Activated CD8-positive, alpha-beta memory T cell treated with anti-CD3 and anti-CD28 coated beads for 36 hours (primary cell): ENCODE measurements around the gene CAPN8. TPM values are rescaled to one million over a fixed set of nuclear protein-coding genes. Genes with fewer than 3 reads are reported as not detected.

Experiments used
- CTCF ChIA-PET: fragments of 350-600 bp; sonication (Branson Sonifier 250); formaldehyde crosslinking; loops from one replicate; lab custom pipeline; 2021; ENCODE audit warnings: antibody characterized with exemption; lab: Charles Lee
- POLR2A ChIA-PET: fragments of 350-600 bp; sonication (Branson Sonifier 250); formaldehyde crosslinking; loops from one replicate; lab custom pipeline; 2021; ENCODE audit warnings: antibody characterized with exemption; lab: Charles Lee
- total RNA-seq, 2 experiments: library from RNA; stranded (reverse); gene quantifications; one replicate each; pipeline ENCODE4 v1.2.3, GENCODE V29; 2021

The CAPN8 gene
- total RNA-seq, 2 experiments from 2014 or later, result not detected

DNA sequence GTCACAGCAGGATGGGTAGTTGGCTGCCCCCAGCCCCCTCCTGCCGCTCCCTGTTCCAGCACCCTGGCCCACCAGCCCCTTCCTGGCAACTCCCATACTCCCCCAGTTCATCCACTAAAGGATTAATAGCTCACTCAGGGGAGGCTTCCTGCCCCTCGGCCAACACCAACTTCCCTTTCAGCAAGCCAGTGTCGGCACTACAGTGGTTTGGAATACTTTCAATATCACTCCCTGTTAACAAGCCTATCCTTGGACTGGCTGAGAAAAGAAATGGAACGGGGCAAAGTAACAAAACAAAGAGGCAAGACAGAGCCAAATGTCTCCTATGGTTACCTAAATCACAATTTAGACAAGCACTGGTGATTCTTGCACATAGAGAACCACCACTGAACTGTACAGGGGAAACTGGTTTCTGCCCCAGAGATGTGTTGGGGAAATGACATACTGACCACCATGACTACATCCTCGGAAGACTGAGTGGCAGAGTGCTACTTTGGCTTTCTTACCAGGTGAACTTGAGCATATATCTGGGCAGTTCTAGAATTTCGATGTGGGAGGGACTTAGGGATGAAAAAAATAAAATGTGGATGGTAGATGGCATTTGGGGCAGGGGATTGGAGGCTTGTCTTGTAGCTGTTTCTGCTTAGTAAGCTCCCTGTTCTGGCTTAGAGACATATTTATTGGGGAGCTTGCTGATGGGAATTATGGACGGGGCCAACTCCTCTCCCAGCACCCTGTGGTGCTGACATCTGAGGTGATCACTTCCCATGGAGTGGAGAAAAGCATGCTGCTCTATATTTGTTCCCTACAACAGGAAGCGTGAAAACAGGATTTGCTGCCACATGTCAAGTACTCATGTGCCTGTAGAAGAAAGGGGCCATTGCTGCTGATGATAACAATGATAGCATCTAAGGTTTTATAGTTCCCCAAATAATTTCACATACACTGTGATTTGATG is 39.7 kb upstream of the CAPN8 start:
- ChIA-PET POLR2A (no interaction called here), CTCF (no interaction called here)

DNA sequence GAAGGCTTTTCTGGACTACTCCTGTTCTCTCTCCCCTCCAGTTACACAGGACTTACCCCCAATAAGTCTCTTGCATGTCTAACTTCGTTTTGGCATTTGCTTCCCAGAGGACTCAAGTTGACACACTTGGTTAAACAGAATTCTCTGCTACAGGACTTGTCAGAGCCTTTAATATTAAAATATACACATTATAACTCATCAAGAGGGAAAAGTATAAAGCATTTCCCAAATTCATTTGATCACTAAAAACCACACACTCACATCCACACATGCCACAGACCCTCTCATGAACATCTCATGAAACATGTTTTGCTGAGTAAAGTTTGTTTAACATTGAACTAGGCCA is 38.1 kb upstream of the CAPN8 start:
- ChIA-PET CTCF (no interaction called here), POLR2A (no interaction called here)

DNA sequence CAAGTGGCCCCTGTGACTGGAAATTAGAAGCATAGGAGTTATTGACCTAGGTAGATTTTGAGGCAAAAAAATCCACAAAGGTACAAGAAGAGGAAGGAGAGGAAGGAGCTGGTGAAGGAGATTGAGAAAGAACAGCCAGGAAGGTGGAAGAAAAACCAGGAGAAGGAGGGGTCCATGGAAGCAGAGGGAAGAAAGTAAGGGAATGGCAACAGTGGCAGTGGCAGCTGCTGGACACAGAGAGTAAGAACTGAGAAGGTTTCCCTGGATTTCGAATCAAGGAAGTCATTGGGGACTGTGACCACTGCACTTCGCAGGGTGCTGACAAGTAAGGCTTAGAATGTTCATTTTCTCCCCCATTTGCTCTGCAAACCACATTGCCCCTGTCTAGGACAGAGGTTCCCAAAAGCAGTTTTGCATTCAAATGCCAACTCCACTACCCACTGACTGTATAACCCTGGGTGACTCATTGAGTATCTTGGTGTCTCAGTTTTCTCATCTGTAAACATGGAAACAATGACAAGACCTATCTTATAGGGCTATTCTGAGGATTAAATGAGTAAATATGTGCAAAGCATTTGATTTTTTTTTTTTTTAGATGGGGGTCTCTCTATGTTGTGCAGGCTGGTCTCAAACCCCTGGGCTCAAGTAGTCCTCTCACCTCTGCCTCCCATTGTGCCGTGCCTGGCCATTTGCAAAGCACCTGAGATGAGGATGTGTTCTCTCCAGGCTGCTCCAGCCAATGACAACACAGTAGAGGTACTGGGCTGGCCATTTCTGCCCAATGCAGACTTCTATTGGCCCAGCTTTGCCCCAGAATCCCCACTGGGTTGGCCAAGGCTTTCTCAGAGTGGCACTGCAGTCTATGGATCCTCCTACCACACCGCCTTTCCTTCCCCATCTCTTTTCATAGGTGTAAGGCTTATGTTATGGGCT is 37.5 kb upstream of the CAPN8 start:
- CTCF ChIA-PET, result interaction anchor here (5.4 kb wide), 1 partner anchor 45 kb away, joined by 46 read pairs; no protein-coding TSS in a partner anchor
- POLR2A ChIA-PET, result interaction anchor here (0.6 kb wide), 1 partner anchor 22 kb away, joined by 3 read pairs; no protein-coding TSS in a partner anchor

DNA sequence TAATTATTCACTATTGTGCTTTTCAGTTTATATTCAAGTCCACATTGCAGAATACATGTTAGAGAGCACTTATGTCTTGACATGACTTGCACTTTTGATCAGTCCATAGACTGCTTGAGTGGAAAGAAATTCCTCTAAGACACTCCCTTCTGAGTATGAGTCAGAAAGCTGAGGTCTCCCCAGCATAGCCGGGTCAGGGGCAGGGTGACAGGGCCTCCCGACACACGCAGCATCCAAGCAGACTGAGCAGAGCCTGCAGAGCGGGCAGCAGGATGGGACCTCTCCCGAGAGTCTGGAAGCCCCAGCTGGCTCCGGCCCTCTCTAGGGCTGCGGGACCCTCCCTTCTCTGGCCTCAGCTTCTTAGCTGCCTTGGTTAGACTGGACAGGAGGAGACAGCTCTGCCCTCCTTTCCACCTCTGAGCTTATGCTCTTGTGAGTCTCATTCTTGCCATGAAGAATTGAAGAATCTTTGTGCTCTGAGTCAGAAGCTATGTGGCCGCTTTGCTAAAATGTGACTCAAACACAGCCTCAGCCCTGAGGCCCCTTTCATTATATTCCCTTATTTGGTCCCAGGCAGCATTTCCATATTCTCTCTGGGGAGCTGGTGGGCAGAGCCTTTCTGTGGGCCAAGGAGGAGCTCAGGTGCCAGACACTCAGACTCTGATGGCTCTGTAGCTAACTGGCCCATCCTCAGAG is 35.6 kb upstream of the CAPN8 start:
- POLR2A ChIA-PET, result interaction anchor here (0.6 to 1.1 kb wide), 5 partner anchors 9 to 45 kb away, joined by 3 to 9 read pairs (median 3); no protein-coding TSS in a partner anchor
- CTCF ChIA-PET, result interaction anchor here (1.2 to 5.4 kb wide), 3 partner anchors 16 to 145 kb away, joined by 3 to 46 read pairs (median 11); partner anchors contain the start of gene TP53BP2

DNA sequence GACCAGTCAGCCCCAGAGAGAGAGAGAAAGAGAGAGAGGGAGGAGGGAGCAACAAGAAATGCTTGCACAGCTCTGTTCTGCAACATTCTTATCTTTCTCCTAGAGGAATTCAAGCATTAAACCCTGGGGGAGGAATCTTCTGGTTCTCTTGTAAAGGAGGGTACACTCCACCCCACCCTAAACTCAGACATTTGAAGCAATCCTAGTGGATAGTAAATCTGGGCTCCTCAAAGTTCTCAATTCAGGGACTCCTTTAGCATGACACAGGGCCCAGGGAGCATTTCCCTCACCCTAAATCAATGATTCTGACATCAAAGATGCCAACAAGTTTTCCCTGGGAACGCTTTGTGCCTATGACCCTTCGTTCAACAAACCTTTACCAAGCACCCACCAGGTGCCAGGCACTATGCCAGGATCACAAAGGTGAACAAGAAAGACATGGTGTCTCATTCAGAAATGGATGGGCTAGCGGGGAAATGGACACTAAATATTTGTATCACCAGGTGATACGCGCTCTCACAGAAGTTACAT is 35.0 kb upstream of the CAPN8 start:
- ChIA-PET CTCF (interaction anchor here (2.3 to 5.4 kb wide), 3 partner anchors 17 to 52 kb away, joined by 7 to 46 read pairs (median 11); no protein-coding TSS in a partner anchor), POLR2A (interaction anchor here (0.6 to 1.1 kb wide), 2 partner anchors 18 to 38 kb away, joined by 3 to 4 read pairs; no protein-coding TSS in a partner anchor)

DNA sequence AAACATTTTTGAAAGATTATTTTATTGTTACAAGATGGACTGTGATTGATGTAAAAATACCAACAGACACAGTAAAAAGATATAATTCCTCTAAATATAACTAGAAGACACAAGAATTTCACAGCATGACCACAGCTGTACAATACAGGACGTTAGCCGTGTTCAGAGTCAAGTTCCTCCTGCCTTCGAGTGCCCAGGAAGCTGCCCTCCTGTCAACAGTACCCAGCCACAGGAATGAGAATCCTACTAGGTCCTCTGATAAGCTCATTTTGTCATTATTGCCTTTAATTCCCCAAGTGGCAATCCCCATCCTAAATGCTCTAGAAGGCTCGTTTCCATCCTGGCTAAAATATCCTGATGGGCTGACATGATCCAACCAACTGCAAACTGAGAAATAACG is 30.4 kb upstream of the CAPN8 start:
- POLR2A ChIA-PET, result no interaction called here
- CTCF ChIA-PET, result interaction anchor here (0.8 to 2.5 kb wide), 6 partner anchors 12 to 356 kb away, joined by 3 to 35 read pairs (median 4); no protein-coding TSS in a partner anchor

DNA sequence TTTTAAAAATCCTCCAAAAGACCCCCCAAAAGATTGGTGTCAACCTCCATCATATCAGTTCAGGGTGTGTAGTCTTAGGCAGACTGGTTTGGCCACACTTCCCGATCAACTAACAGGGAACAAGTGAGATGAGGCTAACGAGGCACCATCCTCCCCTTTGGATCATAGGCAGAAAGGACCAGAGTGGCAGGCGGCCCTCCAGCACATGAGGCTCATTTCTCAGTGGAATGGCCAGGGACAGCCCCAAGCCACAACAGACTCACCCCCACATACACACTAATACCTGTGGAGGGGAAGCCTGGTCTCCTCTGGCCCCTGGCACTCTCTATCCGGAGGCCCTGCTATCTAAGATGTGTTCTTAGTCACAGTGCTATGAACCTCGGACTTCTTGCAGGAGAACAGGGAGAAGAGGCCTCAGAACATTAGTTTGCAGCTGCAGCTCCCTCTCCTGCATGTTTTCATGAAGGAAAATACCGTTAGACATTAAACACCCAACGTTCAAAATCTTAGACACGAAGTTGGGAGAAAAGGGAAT is 29.6 kb upstream of the CAPN8 start:
- POLR2A ChIA-PET, result no interaction called here

DNA sequence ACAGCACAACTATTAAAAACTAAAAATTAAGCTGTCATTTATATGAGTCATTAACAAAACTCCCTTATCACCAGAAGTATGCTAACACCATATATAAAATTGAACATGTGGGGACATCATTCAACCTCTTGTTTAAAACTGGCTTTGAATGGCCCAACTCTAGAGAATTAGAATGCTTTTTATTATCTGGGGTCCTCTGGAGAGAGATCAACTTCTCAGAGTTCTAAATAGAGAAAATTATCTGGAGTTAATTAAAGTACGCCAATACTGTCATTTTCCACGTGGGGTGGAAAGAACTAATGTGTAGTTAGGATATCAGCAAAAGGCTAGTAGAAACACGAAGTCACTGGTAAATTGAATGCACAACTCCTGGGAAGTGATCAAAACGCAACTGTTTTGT is 25.6 kb upstream of the CAPN8 start:
- POLR2A ChIA-PET, result no interaction called here
- CTCF ChIA-PET, result interaction anchor here (1.6 kb wide), 1 partner anchor 58 kb away, joined by 3 read pairs; no protein-coding TSS in a partner anchor

More for the DNA sequence above, 29.6 kb upstream of the CAPN8 start:
- CTCF ChIA-PET, result interaction anchor here (1.0 to 2.5 kb wide), 2 partner anchors 53 to 138 kb away, joined by 4 to 35 read pairs; no protein-coding TSS in a partner anchor

DNA sequence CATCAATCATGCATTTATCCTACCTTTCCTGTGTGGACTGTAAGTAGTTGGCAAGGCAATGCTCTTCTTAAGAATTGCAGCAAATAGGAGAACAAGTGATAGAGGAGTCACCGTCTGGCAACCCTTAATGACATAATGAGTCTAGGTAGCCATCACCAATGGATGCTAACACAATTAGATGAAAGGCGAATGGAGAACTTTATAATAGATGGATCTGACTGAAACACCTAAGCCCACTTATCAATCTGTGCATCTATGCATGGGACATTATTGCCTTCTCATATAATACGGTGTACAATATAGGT is 18.9 kb upstream of the CAPN8 start:
- CTCF ChIA-PET, result interaction anchor here (1.0 to 2.0 kb wide), 2 partner anchors 128 to 551 kb away, joined by 3 to 6 read pairs; no protein-coding TSS in a partner anchor
- POLR2A ChIA-PET, result no interaction called here

DNA sequence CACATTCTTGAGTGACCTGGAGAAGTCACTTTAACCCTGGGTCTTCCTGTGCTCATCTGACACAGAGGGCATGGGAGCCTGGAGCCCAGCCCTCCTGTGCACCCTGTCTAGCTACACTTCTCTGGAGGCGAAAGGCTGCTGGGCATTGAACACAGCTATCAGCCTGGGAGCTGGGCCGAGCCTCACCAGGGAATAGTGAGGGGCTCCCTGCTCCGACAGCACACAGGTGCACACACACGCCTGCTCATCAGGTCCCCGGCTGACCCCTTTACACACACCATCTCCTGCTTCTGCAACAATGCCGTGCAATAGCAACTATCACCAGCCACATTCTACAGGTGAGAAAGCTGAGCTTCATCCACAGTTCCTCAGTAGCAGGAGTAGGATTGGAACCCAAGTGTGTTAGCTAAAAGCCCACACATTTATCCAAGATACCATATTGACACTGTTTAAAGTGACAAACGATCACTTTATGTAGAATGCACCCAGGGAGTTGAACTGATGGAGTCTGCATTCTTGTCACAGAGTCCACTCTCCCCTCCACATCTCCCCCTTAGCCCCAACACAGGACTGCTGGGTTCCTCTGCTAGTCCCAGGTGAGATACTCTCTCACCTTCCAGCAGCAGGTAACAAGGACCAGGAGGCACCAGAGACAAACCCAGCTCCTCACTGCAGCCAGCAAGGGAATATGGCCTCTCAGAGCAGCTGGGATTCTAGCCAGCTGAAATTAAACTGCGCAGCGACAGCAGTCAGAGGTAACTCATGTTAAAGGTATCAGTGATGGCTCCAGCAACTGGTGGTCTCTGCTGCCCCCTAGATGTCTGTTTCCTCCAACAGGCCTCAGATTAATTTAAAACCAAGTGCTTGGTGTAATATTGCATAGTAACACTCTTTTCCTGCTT is 18.3 kb upstream of the CAPN8 start:
- POLR2A ChIA-PET, result no interaction called here
- CTCF ChIA-PET, result interaction anchor here (0.9 to 2.0 kb wide), 6 partner anchors 16 to 550 kb away, joined by 3 to 6 read pairs (median 4); no protein-coding TSS in a partner anchor

DNA sequence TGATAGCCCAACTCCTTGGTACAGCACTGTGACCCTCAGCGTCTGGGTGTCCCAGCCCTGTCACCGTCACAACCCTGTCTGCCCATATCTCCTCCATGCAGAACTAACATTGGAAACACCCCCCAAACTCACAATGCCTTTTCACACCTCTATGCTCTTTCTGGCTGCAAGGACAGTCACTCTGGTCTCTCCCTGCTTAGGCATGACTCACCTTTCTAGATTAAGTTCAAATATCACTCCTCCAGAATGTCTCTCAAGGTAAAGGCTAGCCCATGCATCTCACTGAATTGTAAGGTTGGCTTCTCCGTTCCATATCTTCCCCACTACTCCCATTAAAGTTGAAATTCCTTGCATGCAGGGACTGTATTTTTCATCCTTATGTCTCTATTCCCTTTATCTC is 17.0 kb upstream of the CAPN8 start:
- POLR2A ChIA-PET, result no interaction called here
- CTCF ChIA-PET, result interaction anchor here (1.0 to 2.0 kb wide), 3 partner anchors 15 to 548 kb away, joined by 4 to 6 read pairs (median 5); no protein-coding TSS in a partner anchor

DNA sequence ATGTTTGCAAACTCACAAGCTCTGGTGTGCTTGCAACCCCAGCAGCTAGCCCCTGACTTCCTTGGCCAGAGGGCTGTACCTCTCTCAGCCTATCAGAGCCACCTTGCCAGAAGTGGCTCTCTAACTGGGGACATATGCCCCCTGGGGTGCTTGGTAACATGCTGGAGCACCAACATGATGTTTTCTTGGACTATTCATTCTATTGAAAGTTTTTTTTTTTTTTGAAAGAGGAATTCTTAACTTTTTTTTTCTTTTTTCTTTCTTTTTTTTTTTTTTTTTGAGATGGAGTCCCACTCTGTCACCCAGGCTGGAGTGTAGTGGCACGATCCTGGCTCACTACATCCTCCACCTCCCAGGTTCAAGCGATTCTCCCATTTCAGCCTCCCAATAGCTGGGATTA is 14.7 kb upstream of the CAPN8 start:
- CTCF ChIA-PET, result no interaction called here
- POLR2A ChIA-PET, result no interaction called here

DNA sequence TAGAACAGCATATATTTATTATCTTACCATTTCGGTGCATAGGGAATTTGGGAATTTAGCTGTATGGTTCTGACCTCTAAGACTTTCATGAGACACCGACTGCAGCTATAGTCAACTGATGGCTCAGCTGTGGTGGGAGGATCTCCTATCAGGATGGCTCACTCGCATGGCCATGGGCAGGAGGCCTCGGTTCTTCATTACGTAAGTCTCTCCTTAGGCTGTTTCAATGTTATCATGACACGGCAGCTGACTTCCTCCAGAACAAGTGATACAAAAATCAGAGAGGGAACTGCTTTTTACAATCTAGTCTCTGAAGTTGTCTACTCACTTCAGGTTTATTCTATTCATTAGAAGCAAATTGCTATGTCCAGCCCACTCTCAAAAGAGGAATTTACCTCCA is 13.3 kb upstream of the CAPN8 start:
- ChIA-PET POLR2A (no interaction called here), CTCF (no interaction called here)

DNA sequence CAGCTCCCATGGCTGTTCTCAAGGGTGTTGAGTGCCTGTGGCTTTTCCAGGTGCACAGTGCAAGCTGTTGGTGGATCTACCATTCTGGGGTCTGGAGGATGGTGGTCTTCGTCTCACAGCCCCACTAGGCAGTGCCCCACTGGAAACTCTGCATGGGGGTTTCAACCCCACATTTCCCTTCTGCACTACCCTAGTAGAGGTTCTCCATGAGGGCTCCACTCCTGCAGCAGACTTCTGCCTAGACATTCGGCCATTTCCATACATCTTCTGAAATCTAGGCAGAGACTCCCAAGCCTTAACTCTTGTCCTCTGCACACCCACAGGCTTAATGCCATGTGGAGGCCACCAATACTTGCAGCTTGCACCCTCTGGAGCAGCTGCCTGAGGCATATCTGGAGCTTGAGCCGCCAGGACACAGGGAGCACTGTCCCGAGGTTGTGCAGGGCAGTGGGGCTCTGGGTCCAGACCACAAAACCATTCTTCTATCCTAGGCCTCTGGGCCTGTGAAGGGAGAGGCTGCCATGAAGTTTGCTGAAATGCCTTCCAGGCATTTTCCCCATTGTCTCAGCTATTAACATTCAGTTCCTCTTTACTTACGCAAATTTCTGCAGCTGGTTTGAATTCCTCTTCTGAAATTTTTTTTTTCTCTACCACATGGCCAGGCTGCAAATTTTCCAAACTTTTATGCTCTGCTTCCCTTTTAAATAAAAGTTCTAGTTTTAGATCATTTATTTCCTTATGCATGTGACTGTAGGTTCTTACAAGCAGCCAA is 8.8 kb upstream of the CAPN8 start:
- ChIA-PET CTCF (interaction anchor here (0.6 kb wide), 1 partner anchor 61 kb away, joined by 3 read pairs; no protein-coding TSS in a partner anchor), POLR2A (no interaction called here)

DNA sequence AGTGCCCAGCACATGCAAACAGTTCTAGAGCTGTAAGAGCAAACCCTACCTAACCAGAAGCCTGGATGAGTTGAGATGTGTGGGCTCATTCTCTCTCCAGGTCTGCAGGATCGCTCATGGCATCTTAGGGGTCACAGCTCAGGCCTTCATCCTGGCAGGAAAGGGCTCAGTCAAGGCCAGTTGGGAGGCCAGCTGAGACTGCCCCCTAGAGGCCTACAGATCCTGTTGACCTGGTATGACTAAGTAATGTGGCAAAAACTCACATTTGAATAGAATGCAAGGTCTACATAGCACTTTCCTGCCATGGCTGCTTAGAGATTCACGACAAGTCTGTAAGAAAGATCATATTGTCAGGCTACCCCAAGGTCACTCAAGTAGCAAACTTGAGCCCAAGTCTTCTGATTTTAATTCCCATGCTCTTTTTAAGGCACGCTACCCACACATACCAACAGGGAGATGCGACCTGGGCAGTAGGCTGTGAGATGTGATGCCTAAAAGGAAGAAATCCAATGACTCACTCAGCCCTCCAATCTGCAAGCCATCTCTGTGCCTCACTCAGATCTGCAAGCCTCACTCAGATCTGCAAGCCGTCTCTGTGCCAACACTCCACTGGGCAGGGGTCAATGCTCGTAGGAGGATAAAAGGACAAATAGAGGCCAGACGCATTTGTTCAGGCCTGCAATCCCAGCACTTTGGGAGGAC is 5.1 kb upstream of the CAPN8 start:
- ChIA-PET CTCF (no interaction called here), POLR2A (no interaction called here)
